PC-3 (cell line): ENCODE measurements around the gene RAB31. TPM values are rescaled to one million over a fixed set of nuclear protein-coding genes. Genes with fewer than 3 reads are reported as not detected.

ENCODE experiments used
- ATAC-seq: fragments of 200-7000 bp; cut with Tn5 transposase; 2 replicates; pipeline ENCODE4 v1.9.1; 2020; ENCODE audit warnings: mild to moderate bottlenecking, moderate library complexity
- BruUV-seq: library from RNA; stranded (reverse); fragments of 400-500 nt; replicated peaks from 2 replicates; lab custom pipeline; 2021; lab: Mats Ljungman, UMichigan
- CTCF ChIA-PET: fragments of 300-600 bp; sonication (Branson Sonifier 250); formaldehyde crosslinking; loops from one replicate; lab custom pipeline; 2022; ENCODE audit warnings: antibody characterized with exemption; lab: Charles Lee
- POLR2A ChIA-PET: fragments of 300-600 bp; sonication (Branson Sonifier 250); formaldehyde crosslinking; loops from one replicate; lab custom pipeline; 2022; ENCODE audit warnings: antibody characterized with exemption; ENCODE audit not compliant: unreplicated experiment; lab: Charles Lee
- DNase-seq: peaks from one replicate; pipeline ENCODE4 v3.0.0-alpha.2; 2015
- H2AFZ ChIP-seq: fragments of 300-600 bp; sonication (generic); 2 replicates; pipeline ENCODE4 v1.6.0; 2016; ENCODE audit warnings: antibody characterized with exemption, low read length
- H3F3A ChIP-seq: fragments of 300-600 bp; sonication (generic); one replicate; pipeline ENCODE4 v1.6.0; 2017; ENCODE audit warnings: antibody characterized with exemption, low read length, control low read depth, mild to moderate bottlenecking; ENCODE audit not compliant: unreplicated experiment
- H3K27ac ChIP-seq: fragments of 300-600 bp; sonication (generic); 2 replicates; pipeline ENCODE4 v1.5.1; 2016; ENCODE audit warnings: mild to moderate bottlenecking, low read length
- H3K27me3 ChIP-seq: fragments of 300-600 bp; sonication (generic); 2 replicates; pipeline ENCODE4 v1.6.1; 2016; ENCODE audit warnings: low read length, mixed read lengths
- H3K36me3 ChIP-seq: fragments of 300-600 bp; sonication (generic); 2 replicates; pipeline ENCODE4 v1.6.1; 2016; ENCODE audit warnings: low read depth, mixed run types, low read length, mixed read lengths
- H3K4me1 ChIP-seq: fragments of 300-600 bp; sonication (generic); 2 replicates; pipeline ENCODE4 v1.5.1; 2016; ENCODE audit warnings: low read length; ENCODE audit not compliant: insufficient read depth
- H3K4me2 ChIP-seq: fragments of 300-600 bp; sonication (generic); 2 replicates; pipeline ENCODE4 v1.6.0; 2016; ENCODE audit warnings: low read length
- H3K4me3 ChIP-seq: fragments of 300-600 bp; sonication (generic); 2 replicates; pipeline ENCODE4 v1.5.1; 2016; ENCODE audit warnings: mild to moderate bottlenecking, low read length, mixed read lengths
- H3K79me2 ChIP-seq: fragments of 300-600 bp; sonication (generic); 2 replicates; pipeline ENCODE4 v1.6.1; 2017; ENCODE audit warnings: low read length, mixed read lengths
- H3K9ac ChIP-seq: fragments of 300-600 bp; sonication (generic); 2 replicates; pipeline ENCODE4 v1.6.0; 2016; ENCODE audit warnings: mild to moderate bottlenecking, low read length
- H3K9me2 ChIP-seq: fragments of 300-600 bp; sonication (generic); replicated peaks from 2 replicates; pipeline ENCODE4 v1.6.1; 2016; ENCODE audit warnings: mixed run types, low read length, mixed read lengths
- H3K9me3 ChIP-seq: fragments of 300-600 bp; sonication (generic); 2 replicates; pipeline ENCODE4 v1.6.1; 2016; ENCODE audit warnings: low read length, mixed read lengths
- H4K20me1 ChIP-seq: fragments of 300-600 bp; sonication (generic); 2 replicates; pipeline ENCODE4 v1.6.1; 2016; ENCODE audit warnings: low read length, mixed read lengths
- EZH2 ChIP-seq: fragments of 300-600 bp; sonication (generic); IDR thresholded peaks from one replicate; pipeline ENCODE4 v1.6.1; 2017; ENCODE audit warnings: antibody characterized with exemption, mild to moderate bottlenecking, low read length; ENCODE audit not compliant: unreplicated experiment
- EZH2phosphoT487 ChIP-seq: fragments of 300-600 bp; sonication (generic); IDR thresholded peaks from 2 replicates; pipeline ENCODE4 v1.6.1; 2018; ENCODE audit warnings: mild to moderate bottlenecking, antibody characterized with exemption, low read length, borderline replicate concordance
- intact Hi-C: fragments of 100-400 bp; cut with micrococcal nuclease; formaldehyde crosslinking; loops from 2 replicates; pipeline ENCODE4 v1.9.0; 2023
- total RNA-seq: library from RNA; depleted of rRNA; stranded (reverse); fragments of >200 nt; gene quantifications from 2 replicates; pipeline ENCODE4 v1.2.3, GENCODE V29; 2014
- TF ChIP-seq, protein P1 (sequence below): fragments of 300-600 bp; sonication (generic); conservative IDR thresholded peaks from 2 replicates; pipeline ENCODE4 v1.5.1; 2017; ENCODE audit warnings: antibody characterized with exemption, low read depth, mild to moderate bottlenecking, low read length

RAB31 gene
- total RNA-seq, 1 experiment from 2014 or later = 3.8 TPM

DNA sequence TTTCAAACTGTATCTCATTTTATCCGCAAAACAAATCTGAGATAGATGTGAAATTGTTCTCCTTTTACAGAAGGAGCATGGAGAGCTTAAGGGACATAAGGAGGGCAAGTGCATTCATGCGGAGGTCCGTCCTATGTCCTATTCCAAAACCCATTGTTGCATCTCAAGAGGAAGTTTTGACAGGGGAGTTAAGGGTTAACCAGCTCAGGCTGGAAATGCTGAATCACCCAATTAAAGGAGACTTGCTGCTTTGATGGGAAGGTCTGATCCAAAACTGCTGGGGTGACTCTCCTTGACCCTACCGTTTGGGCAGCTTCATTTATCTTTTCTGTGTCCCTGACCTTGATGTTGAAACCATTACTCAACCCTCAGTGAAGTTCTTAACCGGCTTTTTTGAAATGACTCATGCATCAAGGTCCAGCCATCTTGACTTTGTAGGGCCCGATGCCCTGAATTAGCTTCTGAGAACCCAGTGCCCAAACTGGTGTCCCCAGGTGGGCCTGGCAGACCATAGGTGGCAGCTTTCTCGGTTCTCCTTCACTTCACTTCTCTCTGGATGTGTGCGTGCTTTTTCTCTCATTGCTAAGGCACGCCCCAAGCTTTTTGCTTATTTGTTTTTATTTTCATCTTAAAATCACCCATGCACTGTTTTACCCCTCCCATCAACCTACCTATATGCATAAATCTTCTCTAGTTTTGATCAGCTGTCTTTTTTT, 161.8 kb downstream of the RAB31 start:
- Histone ChIP-seq H3K4me3 (no peak overlapping the region), H2AFZ (no peak overlapping the region), H3F3A (no peaks in the 10 kb centered on the region), H3K79me2 (no peaks in the 10 kb centered on the region), H3K36me3 (no peaks in the 10 kb centered on the region), H4K20me1 (no peaks in the 10 kb centered on the region), H3K9me2 (no peaks in the 10 kb centered on the region), H3K27me3 (no peaks in the 10 kb centered on the region), H3K27ac (no peak overlapping the region), H3K4me2 (no peak overlapping the region), H3K9me3 (0 out of 2 replicates have a peak, but pooled peaks cover 7% of the 10 kb centered on the region), H3K4me1 (peaks cover 13% of the 10 kb centered on the region), H3K9ac (no peak overlapping the region)
- no peak for ATAC-seq
- ChIA-PET CTCF (no interaction called here), POLR2A (interaction anchor here (0.6 kb wide), 1 partner anchor 155 kb away, joined by 5 read pairs; no protein-coding TSS in a partner anchor)
- no TSS peak for BruUV-seq
- DNase-seq = peak; percentile 33
- no peak for TF ChIP-seq EZH2phosphoT487
- TF ChIP-seq EZH2 = no peak
- TF ChIP-seq, protein P1, sequence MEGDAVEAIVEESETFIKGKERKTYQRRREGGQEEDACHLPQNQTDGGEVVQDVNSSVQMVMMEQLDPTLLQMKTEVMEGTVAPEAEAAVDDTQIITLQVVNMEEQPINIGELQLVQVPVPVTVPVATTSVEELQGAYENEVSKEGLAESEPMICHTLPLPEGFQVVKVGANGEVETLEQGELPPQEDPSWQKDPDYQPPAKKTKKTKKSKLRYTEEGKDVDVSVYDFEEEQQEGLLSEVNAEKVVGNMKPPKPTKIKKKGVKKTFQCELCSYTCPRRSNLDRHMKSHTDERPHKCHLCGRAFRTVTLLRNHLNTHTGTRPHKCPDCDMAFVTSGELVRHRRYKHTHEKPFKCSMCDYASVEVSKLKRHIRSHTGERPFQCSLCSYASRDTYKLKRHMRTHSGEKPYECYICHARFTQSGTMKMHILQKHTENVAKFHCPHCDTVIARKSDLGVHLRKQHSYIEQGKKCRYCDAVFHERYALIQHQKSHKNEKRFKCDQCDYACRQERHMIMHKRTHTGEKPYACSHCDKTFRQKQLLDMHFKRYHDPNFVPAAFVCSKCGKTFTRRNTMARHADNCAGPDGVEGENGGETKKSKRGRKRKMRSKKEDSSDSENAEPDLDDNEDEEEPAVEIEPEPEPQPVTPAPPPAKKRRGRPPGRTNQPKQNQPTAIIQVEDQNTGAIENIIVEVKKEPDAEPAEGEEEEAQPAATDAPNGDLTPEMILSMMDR = no peak
- intact Hi-C loops = no loop called here

DNA sequence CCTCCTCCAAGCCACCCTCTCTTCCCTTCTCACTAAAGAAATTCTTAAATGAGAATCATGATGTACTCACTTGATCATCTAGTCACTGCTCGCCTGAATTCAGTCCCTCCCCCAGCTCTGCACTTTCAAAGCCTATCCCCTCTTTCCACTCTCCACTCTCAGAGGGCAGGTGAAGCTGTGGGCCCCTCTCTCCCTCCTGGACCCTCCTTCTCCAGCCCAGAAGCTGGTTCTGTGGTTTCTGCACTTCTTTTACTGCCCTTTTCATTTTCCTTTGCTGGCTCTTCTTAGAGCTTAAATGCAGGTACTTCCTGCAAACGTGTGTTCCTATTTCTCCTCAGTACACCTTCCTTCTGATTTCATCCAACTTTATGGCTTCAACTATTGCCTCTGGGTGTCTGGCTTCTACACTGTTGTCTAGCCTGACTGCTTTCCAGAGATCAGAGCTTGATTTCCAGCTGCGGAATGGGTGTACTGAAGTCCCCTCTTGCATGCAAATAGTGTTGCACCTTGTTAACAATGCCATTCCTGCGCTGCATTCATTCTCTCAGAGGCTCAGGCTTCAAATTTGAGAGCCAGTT, 162.4 kb downstream of the RAB31 start:
- no TSS peak for BruUV-seq
- Histone ChIP-seq H3K4me3 (no peak overlapping the region), H3K4me2 (no peak overlapping the region), H3F3A (no peaks in the 10 kb centered on the region), H3K4me1 (peaks cover 15% of the 10 kb centered on the region), H4K20me1 (no peaks in the 10 kb centered on the region), H3K9me3 (0 out of 2 replicates have a peak, but pooled peaks cover 7% of the 10 kb centered on the region), H3K27ac (no peak overlapping the region), H3K9ac (no peak overlapping the region), H3K36me3 (no peaks in the 10 kb centered on the region), H3K79me2 (no peaks in the 10 kb centered on the region), H3K27me3 (no peaks in the 10 kb centered on the region), H3K9me2 (no peaks in the 10 kb centered on the region), H2AFZ (no peak overlapping the region)
- TF ChIP-seq EZH2phosphoT487 (no peak), EZH2 (no peak)
- TF ChIP-seq, protein P1 = no peak
- POLR2A ChIA-PET = interaction anchor here (0.6 kb wide), 2 partner anchors 139 to 156 kb away, joined by 5 read pairs; no protein-coding TSS in a partner anchor
- ATAC-seq = no peak
- CTCF ChIA-PET = interaction anchor here (0.6 kb wide), 1 partner anchor 17 kb away, joined by 4 read pairs; no protein-coding TSS in a partner anchor
- intact Hi-C loops = no loop called here
- no peak for DNase-seq
